IMR-90 (cell line): ENCODE results near the gene FLT1. TPM values are rescaled to one million over a fixed set of nuclear protein-coding genes. Genes with fewer than 3 reads are reported as not detected.

ENCODE experiments used
- ATAC-seq: fragments of 200-7000 bp; cut with Tn5 transposase; 2 replicates; pipeline ENCODE4 v1.9.1; 2020; ENCODE audit warnings: low read depth, mild to moderate bottlenecking, moderate library complexity
- BruUV-seq: library from RNA; stranded (reverse); fragments of 400-500 nt; replicated peaks from 2 replicates; lab custom pipeline; 2021; lab: Mats Ljungman, UMichigan
- CTCF ChIA-PET: fragments of 300-600 bp; formaldehyde crosslinking; extraction: SDS; loops from one replicate; lab custom pipeline; 2021; ENCODE audit warnings: antibody characterized with exemption; lab: Yijun Ruan, JAX
- POLR2A ChIA-PET: fragments of 300-600 bp; sonication (Branson Sonifier 250); formaldehyde crosslinking; loops from one replicate; lab custom pipeline; 2022; ENCODE audit warnings: antibody characterized with exemption; ENCODE audit not compliant: unreplicated experiment; lab: Charles Lee
- DNase-seq: peaks from one replicate; pipeline ENCODE4 v3.0.0; 2013
- H2AFZ ChIP-seq: replicated peaks from 2 replicates; pipeline ENCODE3; 2013; ENCODE audit warnings: low read length, mild to moderate bottlenecking; ENCODE audit not compliant: poor library complexity
- H2AK5ac ChIP-seq: 2 replicates; pipeline ENCODE4 v1.6.1; 2013; ENCODE audit warnings: low read depth, low read length, inconsistent platforms
- H2AK9ac ChIP-seq: replicated peaks from 2 replicates; pipeline ENCODE3; 2013; ENCODE audit warnings: mild to moderate bottlenecking, low read depth, low read length, moderate library complexity; ENCODE audit not compliant: poor library complexity
- H2BK120ac ChIP-seq: 2 replicates; pipeline ENCODE4 v1.6.1; 2013; ENCODE audit warnings: low read depth, low read length, inconsistent platforms
- H2BK15ac ChIP-seq: 3 replicates; pipeline ENCODE4 v1.6.1; 2013; ENCODE audit warnings: low read depth, low read length, inconsistent platforms
- H2BK20ac ChIP-seq: 2 replicates; pipeline ENCODE4 v1.6.1; 2013; ENCODE audit warnings: low read depth, mild to moderate bottlenecking, inconsistent platforms, low read length, moderate library complexity
- H2BK5ac ChIP-seq: 2 replicates; pipeline ENCODE4 v1.6.1; 2013; ENCODE audit warnings: mild to moderate bottlenecking, low read depth, low read length, inconsistent platforms; ENCODE audit not compliant: poor library complexity, severe bottlenecking
- H3K14ac ChIP-seq: replicated peaks from 2 replicates; pipeline ENCODE4 v1.6.1; 2013; ENCODE audit warnings: low read depth, low read length, inconsistent platforms
- H3K18ac ChIP-seq: 2 replicates; pipeline ENCODE4 v1.6.1; 2013; ENCODE audit warnings: low read depth, low read length, control low read depth
- H3K23ac ChIP-seq: 2 replicates; pipeline ENCODE4 v1.6.1; 2013; ENCODE audit warnings: low read depth, low read length, inconsistent platforms
- H3K27ac ChIP-seq: 2 replicates; pipeline ENCODE4 v1.5.1; 2013; ENCODE audit warnings: mild to moderate bottlenecking, control low read depth, low read length; ENCODE audit not compliant: insufficient read depth
- H3K27me3 ChIP-seq: 2 replicates; pipeline ENCODE4 v1.6.1; 2013; ENCODE audit warnings: low read length; ENCODE audit not compliant: control insufficient read depth, insufficient read depth
- H3K36me3 ChIP-seq: 2 replicates; pipeline ENCODE4 v1.6.1; 2013; ENCODE audit warnings: low read length, mixed read lengths; ENCODE audit not compliant: control insufficient read depth, insufficient read depth
- H3K4ac ChIP-seq: 2 replicates; pipeline ENCODE4 v1.6.1; 2013; ENCODE audit warnings: low read depth, low read length, inconsistent platforms
- H3K4me1 ChIP-seq: 2 replicates; pipeline ENCODE4 v1.6.1; 2013; ENCODE audit warnings: low read length, mixed read lengths; ENCODE audit not compliant: control insufficient read depth, insufficient read depth
- H3K4me2 ChIP-seq: 2 replicates; pipeline ENCODE4 v1.6.1; 2013; ENCODE audit warnings: low read depth, mild to moderate bottlenecking, control low read depth, low read length, moderate library complexity
- H3K4me3 ChIP-seq: 2 replicates; pipeline ENCODE4 v1.5.1; 2013; ENCODE audit warnings: low read depth, mild to moderate bottlenecking, control low read depth, low read length, moderate library complexity; ENCODE audit not compliant: insufficient read depth
- H3K56ac ChIP-seq: 2 replicates; pipeline ENCODE4 v1.6.1; 2013; ENCODE audit warnings: low read length, inconsistent platforms; ENCODE audit not compliant: insufficient read depth; ENCODE audit errors: extremely low read depth
- H3K79me1 ChIP-seq, 2 experiments: 2 replicates each; pipeline ENCODE4 v1.6.1; 2013; ENCODE audit warnings: low read length in 2 of 2, inconsistent platforms in 1 of 2, low read depth in 1 of 2
- H3K9ac ChIP-seq: 2 replicates; pipeline ENCODE4 v1.6.1; 2013; ENCODE audit warnings: low read depth, low read length, control low read depth
- H3K9me1 ChIP-seq: 2 replicates; pipeline ENCODE4 v1.6.1; 2013; ENCODE audit warnings: low read length, inconsistent platforms; ENCODE audit not compliant: insufficient read depth
- H3K9me3 ChIP-seq: 2 replicates; pipeline ENCODE4 v1.6.1; 2013; ENCODE audit warnings: low read length; ENCODE audit not compliant: control insufficient read depth, insufficient read depth
- H4K20me1 ChIP-seq: 2 replicates; pipeline ENCODE4 v1.6.1; 2013; ENCODE audit warnings: low read length, inconsistent platforms; ENCODE audit not compliant: insufficient read depth
- H4K5ac ChIP-seq: 2 replicates; pipeline ENCODE4 v1.6.1; 2013; ENCODE audit warnings: mild to moderate bottlenecking, low read depth, low read length, control low read depth
- H4K8ac ChIP-seq, 2 experiments: 2 replicates each; pipeline ENCODE4 v1.6.1; 2013; ENCODE audit warnings: low read depth in 2 of 2, low read length in 2 of 2, control low read depth in 1 of 2, inconsistent platforms in 1 of 2
- H4K91ac ChIP-seq: 2 replicates; pipeline ENCODE4 v1.6.1; 2013; ENCODE audit warnings: low read depth, low read length, inconsistent platforms; ENCODE audit not compliant: insufficient read depth
- CEBPB ChIP-seq: IDR thresholded peaks from 2 replicates; pipeline ENCODE4 v1.6.1; 2012; ENCODE audit warnings: low read depth, low read length, improper control_type of control experiment
- CHD1 ChIP-seq: IDR thresholded peaks from 2 replicates; pipeline ENCODE4 v1.6.1; 2012; ENCODE audit warnings: low read depth, low read length, improper control_type of control experiment
- FOS ChIP-seq: fragments of 150-350 bp; IDR thresholded peaks from 2 replicates; pipeline ENCODE4 v1.6.1; 2016; ENCODE audit warnings: low read depth, low read length
- MXI1 ChIP-seq: IDR thresholded peaks from 2 replicates; pipeline ENCODE4 v1.6.1; 2012; ENCODE audit warnings: low read depth, mild to moderate bottlenecking, low read length, moderate library complexity, borderline replicate concordance
- RCOR1 ChIP-seq: IDR thresholded peaks from 2 replicates; pipeline ENCODE4 v1.6.1; 2012; ENCODE audit warnings: mild to moderate bottlenecking, low read length, improper control_type of control experiment; ENCODE audit not compliant: insufficient replicate concordance
- RFX5 ChIP-seq: IDR thresholded peaks from 2 replicates; pipeline ENCODE4 v1.8.0; 2012; ENCODE audit warnings: low read depth, mild to moderate bottlenecking, low read length, moderate library complexity
- SMC3 ChIP-seq: fragments of 150-350 bp; IDR thresholded peaks from 2 replicates; pipeline ENCODE4 v1.6.1; 2016; ENCODE audit warnings: low read depth, mild to moderate bottlenecking, antibody characterized with exemption, low read length, moderate library complexity
- WGBS, 2 experiments: methylation state at CpG; one replicate each; pipeline versions ENCODE4 v1.1.5 to v1.1.7; 2013; ENCODE audit warnings: missing lambda C conversion rate in 2 of 2; ENCODE audit not compliant: insufficient read length in 1 of 2; ENCODE audit errors: extremely low coverage in 2 of 2; 5-methylcytosine and 5-hydroxymethylcytosine counted together
- dilution Hi-C: fragments of 300-500 bp; cut with HindIII; formaldehyde crosslinking; loops from one replicate; pipeline ENCODE4 v1.14.3; 2018; ENCODE audit warnings: low sequenced_read_pairs; ENCODE audit not compliant: unreplicated experiment
- in situ Hi-C: fragments of 300-500 bp; cut with MboI; formaldehyde crosslinking; loops from 3 replicates; pipeline ENCODE4 v1.14.3; 2019; ENCODE audit warnings: low sequenced_read_pairs, inconsistent platforms, mixed read lengths
- intact Hi-C: fragments of 100-400 bp; cut with micrococcal nuclease; formaldehyde crosslinking; loops from 2 replicates; pipeline ENCODE4 v1.10.0; 2022
- polyA plus RNA-seq, 3 experiments: library from polyadenylated mRNA; depleted of rRNA; stranded (reverse); fragments of >200 nt; gene quantifications; 2 replicates each; pipeline ENCODE4 v1.2.3, GENCODE V29; 2012; ENCODE audit warnings: low replicate concordance in 1 of 3
- total RNA-seq: library from RNA; depleted of rRNA; stranded (reverse); fragments of >200 nt; gene quantifications from 2 replicates; pipeline ENCODE4 v1.2.3, GENCODE V29; 2012
- TF ChIP-seq, protein P1 (sequence below): conservative IDR thresholded peaks from 2 replicates; pipeline ENCODE4 v1.5.1; 2012; ENCODE audit warnings: mild to moderate bottlenecking, low read depth, low read length, improper control_type of control experiment

The FLT1 gene
- total and polyA plus RNA-seq, 2 of the 4 experiments (the other 2 are of a cell fraction), result 4.5 to 10.4 TPM

DNA sequence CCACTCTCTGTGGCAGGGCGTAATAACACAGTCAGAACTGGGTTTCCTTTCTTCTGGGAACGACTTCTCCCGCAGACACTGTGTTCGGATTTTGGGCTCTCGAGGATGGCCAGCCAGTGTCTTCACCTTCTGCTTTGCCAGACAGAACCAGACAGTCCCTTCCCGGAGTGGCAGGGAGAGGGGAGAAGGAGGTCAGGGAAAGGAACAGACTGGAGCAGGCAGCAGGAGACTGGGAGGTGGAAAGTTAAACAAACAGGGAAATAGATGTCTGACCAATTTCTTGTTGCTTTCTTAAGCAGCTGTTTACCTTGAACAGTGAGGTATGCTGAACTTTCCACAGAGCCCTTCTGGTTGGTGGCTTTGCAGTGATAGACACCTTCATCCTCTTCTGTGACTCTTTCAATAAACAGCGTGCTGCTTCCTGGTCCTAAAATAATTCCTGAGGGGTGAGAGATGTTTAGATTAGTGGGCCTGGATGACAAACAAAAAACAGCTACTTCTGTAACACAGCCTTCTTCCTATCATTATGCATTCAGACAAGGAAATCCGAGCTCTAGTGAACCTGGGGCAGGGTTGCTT is 137.6 kb downstream of the FLT1 start (continued):
- TF ChIP-seq CEBPB, result no peak

DNA sequence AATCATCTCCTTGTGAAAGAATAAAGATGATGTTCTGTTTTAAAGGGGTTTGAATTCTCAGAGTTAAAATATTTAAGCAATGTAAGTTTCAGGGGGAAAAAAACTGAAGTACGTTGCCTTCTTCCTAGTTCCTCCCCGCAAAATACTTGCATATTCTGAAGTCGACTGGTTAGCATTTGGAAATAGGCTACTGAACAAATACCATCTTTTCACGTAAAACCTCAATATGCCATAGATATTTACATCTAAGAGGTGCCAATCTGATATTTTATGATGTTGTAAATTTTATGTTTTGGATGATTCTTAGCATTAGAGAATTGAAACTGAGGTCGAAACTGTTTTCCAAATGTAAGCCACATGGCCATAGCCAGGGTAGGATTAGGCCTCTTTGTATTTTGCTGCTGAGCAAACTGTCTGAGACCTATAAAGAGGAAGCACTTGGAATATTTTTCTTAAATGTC is 138.3 kb downstream of the FLT1 start:
- in situ Hi-C loops, result no loop called here
- Histone ChIP-seq H2BK120ac (no peak overlapping the region), H4K5ac (no peak overlapping the region), H4K20me1 (no peaks in the 10 kb centered on the region), H3K18ac (no peak overlapping the region), H3K14ac (no peak overlapping the region), H3K4me2 (no peak overlapping the region), H3K9me1 (peaks cover 3% of the 10 kb centered on the region; the same call in 1 of the 2 replicates), H2BK5ac (no peak overlapping the region), H2AK5ac (no peak overlapping the region), H3K27me3 (no peaks in the 10 kb centered on the region), H3K9ac (no peak overlapping the region), H3K27ac (no peak overlapping the region), H4K91ac (no peak overlapping the region), H2AFZ (no peak overlapping the region), H3K79me1 (no peaks in the 10 kb centered on the region), H3K9me3 (no peaks in the 10 kb centered on the region), H3K4me1 (peaks cover 8% of the 10 kb centered on the region), H3K36me3 (no peaks in the 10 kb centered on the region), H2BK15ac (no peak overlapping the region), H3K4me3 (no peak overlapping the region), H4K8ac (no peak overlapping the region), H3K56ac (no peak overlapping the region), H2BK20ac (no peak overlapping the region), H2AK9ac (no peak overlapping the region), H3K4ac (no peak overlapping the region), H3K23ac (no peak overlapping the region)
- DNase-seq (no peak), ATAC-seq (no peak)
- intact Hi-C loops, result no loop called here
- ChIA-PET CTCF (no interaction called here), POLR2A (no interaction called here)
- dilution Hi-C loops, result no loop called here
- BruUV-seq, result no TSS peak
- 100% methylated on average over 1 of the region's 5 CpGs; no CpG with 5 or more reads in 1 of the 2 experiments for WGBS, 2 experiments
- TF ChIP-seq, protein P1, sequence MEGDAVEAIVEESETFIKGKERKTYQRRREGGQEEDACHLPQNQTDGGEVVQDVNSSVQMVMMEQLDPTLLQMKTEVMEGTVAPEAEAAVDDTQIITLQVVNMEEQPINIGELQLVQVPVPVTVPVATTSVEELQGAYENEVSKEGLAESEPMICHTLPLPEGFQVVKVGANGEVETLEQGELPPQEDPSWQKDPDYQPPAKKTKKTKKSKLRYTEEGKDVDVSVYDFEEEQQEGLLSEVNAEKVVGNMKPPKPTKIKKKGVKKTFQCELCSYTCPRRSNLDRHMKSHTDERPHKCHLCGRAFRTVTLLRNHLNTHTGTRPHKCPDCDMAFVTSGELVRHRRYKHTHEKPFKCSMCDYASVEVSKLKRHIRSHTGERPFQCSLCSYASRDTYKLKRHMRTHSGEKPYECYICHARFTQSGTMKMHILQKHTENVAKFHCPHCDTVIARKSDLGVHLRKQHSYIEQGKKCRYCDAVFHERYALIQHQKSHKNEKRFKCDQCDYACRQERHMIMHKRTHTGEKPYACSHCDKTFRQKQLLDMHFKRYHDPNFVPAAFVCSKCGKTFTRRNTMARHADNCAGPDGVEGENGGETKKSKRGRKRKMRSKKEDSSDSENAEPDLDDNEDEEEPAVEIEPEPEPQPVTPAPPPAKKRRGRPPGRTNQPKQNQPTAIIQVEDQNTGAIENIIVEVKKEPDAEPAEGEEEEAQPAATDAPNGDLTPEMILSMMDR, result no peak
- TF ChIP-seq CHD1, result no peak
- TF ChIP-seq MXI1, result no peak
- no peak for TF ChIP-seq FOS
- TF ChIP-seq RCOR1, result no peak
- TF ChIP-seq SMC3, result no peak
- TF ChIP-seq RFX5, result no peak
